HepG2 (cell line): ENCODE measurements around the gene NUDT21. TPM values are rescaled to one million over a fixed set of nuclear protein-coding genes. Genes with fewer than 3 reads are reported as not detected.

Experiments
- ATAC-seq: fragments of 200-7000 bp; cut with Tn5 transposase; 3 replicates; pipeline ENCODE4 v1.9.1; 2020; ENCODE audit warnings: mild to moderate bottlenecking, moderate library complexity
- BruUV-seq: library from RNA; stranded (reverse); fragments of 400-500 nt; replicated peaks from 2 replicates; lab custom pipeline; 2021; lab: Mats Ljungman, UMichigan
- CTCF ChIA-PET: fragments of 300-600 bp; formaldehyde crosslinking; extraction: SDS; loops from one replicate; lab custom pipeline; 2021; ENCODE audit warnings: low total read pairs, inconsistent platforms, low intra/inter-chr PET ratio; lab: Yijun Ruan, JAX
- POLR2A ChIA-PET: fragments of 350-600 bp; sonication (Branson Sonifier 250); formaldehyde crosslinking; loops from one replicate; lab custom pipeline; 2020; ENCODE audit warnings: antibody characterized with exemption, inconsistent platforms; lab: Yijun Ruan, JAX
- DNase-seq: peaks from one replicate; pipeline ENCODE4 v3.0.0-alpha.2; 2015; ENCODE audit warnings: low spot score
- FAIRE-seq: peaks from 3 replicates; lab custom pipeline; 2011; peaks lifted over from hg19 to GRCh38; lab: Jason Lieb, UNC
- H2AFZ ChIP-seq: one replicate; pipeline ENCODE4 v1.6.1; 2011; ENCODE audit warnings: low read length, inconsistent platforms
- H3K27ac ChIP-seq: fragments of 300-600 bp; 3 replicates; pipeline ENCODE4 v1.8.0; 2011; ENCODE audit warnings: mixed run types, mild to moderate bottlenecking, mixed read lengths, low read length, inconsistent platforms; ENCODE audit not compliant: insufficient read depth; ENCODE audit errors: extremely low read length
- H3K27me3 ChIP-seq, 2 experiments: fragments of 200-600 bp in 1 of 2; 2 replicates in 1 of 2; 3 replicates in 1 of 2; pipeline versions ENCODE4 v1.6.0 to v1.8.0; 2011; ENCODE audit warnings: low read length in 2 of 2, mild to moderate bottlenecking in 2 of 2, moderate library complexity in 2 of 2, inconsistent platforms in 1 of 2; ENCODE audit not compliant: insufficient read depth in 2 of 2, control insufficient read depth in 1 of 2
- H3K36me3 ChIP-seq, 2 experiments: fragments of 200-600 bp in 1 of 2; replicated peaks in 1 of 2; 2 replicates in 1 of 2; 3 replicates in 1 of 2; pipeline versions ENCODE4 v1.5.1 to v1.8.0; 2011; ENCODE audit warnings: low read length in 2 of 2, inconsistent platforms in 1 of 2; ENCODE audit not compliant: insufficient read depth in 2 of 2, control insufficient read depth in 1 of 2
- H3K4me1 ChIP-seq: 2 replicates; pipeline ENCODE4 v1.5.1; 2012; ENCODE audit warnings: low read length, inconsistent platforms; ENCODE audit not compliant: insufficient read depth
- H3K4me2 ChIP-seq: 2 replicates; pipeline ENCODE4 v1.6.0; 2011; ENCODE audit warnings: low read depth, low read length, inconsistent platforms
- H3K4me3 ChIP-seq, 3 experiments: fragments of 200-600 bp in 1 of 3; sonication (generic), shearing (Covaris generic) in 1 of 3; replicated peaks in 1 of 3; 2 replicates each; pipeline ENCODE4 v1.5.1; 2011 to 2016; ENCODE audit warnings: low read length in 3 of 3, inconsistent platforms in 2 of 3, low read depth in 2 of 3, mild to moderate bottlenecking in 2 of 3, control low read depth in 1 of 3, mixed read lengths in 1 of 3; ENCODE audit not compliant: insufficient read depth in 1 of 3
- H3K79me2 ChIP-seq: one replicate; pipeline ENCODE4 v1.6.1; 2011; ENCODE audit warnings: low read length, inconsistent platforms; ENCODE audit not compliant: insufficient read depth
- H3K9ac ChIP-seq: 2 replicates; pipeline ENCODE4 v1.6.0; 2011; ENCODE audit warnings: mild to moderate bottlenecking, low read depth, low read length, inconsistent platforms; ENCODE audit not compliant: insufficient read depth
- H3K9me3 ChIP-seq: 2 replicates; pipeline ENCODE4 v1.5.1; 2012; ENCODE audit warnings: mild to moderate bottlenecking, low read length
- H4K20me1 ChIP-seq: 2 replicates; pipeline ENCODE4 v1.6.0; 2011; ENCODE audit warnings: inconsistent platforms, mild to moderate bottlenecking, low read length, moderate library complexity; ENCODE audit not compliant: insufficient read depth
- CBX1 ChIP-seq: IDR thresholded peaks from one replicate; pipeline ENCODE4 v1.6.1; 2016; ENCODE audit warnings: antibody characterized with exemption, low read depth
- CEBPG ChIP-seq: IDR thresholded peaks from 2 replicates; pipeline ENCODE4 v1.6.1; 2016
- CSRNP2 ChIP-seq: sonication (generic); formaldehyde crosslinking; conservative IDR thresholded peaks from 2 replicates; pipeline ENCODE4 v1.8.0; 2022; ENCODE audit warnings: low read depth, missing genetic modification reagents
- HMG20A ChIP-seq: IDR thresholded peaks from 2 replicates; pipeline ENCODE4 v1.6.1; 2016; ENCODE audit warnings: borderline replicate concordance
- HNF4A ChIP-seq: sonication (generic); formaldehyde crosslinking; IDR thresholded peaks from 2 replicates; pipeline ENCODE4 v1.4.0; 2020; ENCODE audit warnings: missing genetic modification reagents
- HNF4G ChIP-seq, 2 experiments: sonication (generic) in 1 of 2; formaldehyde crosslinking in 1 of 2; IDR thresholded peaks; 2 replicates each; pipeline versions ENCODE4 v1.4.0 to v1.6.1; 2011 to 2020; ENCODE audit warnings: borderline replicate concordance in 2 of 2, low read depth in 2 of 2, mild to moderate bottlenecking in 2 of 2, low read length in 1 of 2, missing genetic modification reagents in 1 of 2, moderate library complexity in 1 of 2
- HOMEZ ChIP-seq: IDR thresholded peaks from 2 replicates; pipeline ENCODE4 v1.6.1; 2016; ENCODE audit warnings: low read depth
- HOXA3 ChIP-seq: sonication (generic); formaldehyde crosslinking; IDR thresholded peaks from 2 replicates; pipeline ENCODE4 v1.5.0; 2020; ENCODE audit warnings: missing genetic modification reagents
- KDM5A ChIP-seq: fragments of 200-600 bp; sonication (generic); IDR thresholded peaks from 2 replicates; pipeline ENCODE4 v1.7.0; 2018; ENCODE audit warnings: antibody characterized with exemption, mild to moderate bottlenecking, low read length, borderline replicate concordance
- LCORL ChIP-seq, 2 experiments: fragments of 450-650 bp in 1 of 2; sonication (generic) in 1 of 2; formaldehyde crosslinking in 1 of 2; IDR thresholded peaks; 2 replicates each; pipeline versions ENCODE4 v1.5.0 to v1.6.1; 2017 to 2020; ENCODE audit warnings: antibody characterized with exemption in 1 of 2, missing genetic modification reagents in 1 of 2
- PLSCR1 ChIP-seq: sonication (generic); formaldehyde crosslinking; IDR thresholded peaks from 2 replicates; pipeline ENCODE4 v1.5.0; 2020; ENCODE audit warnings: missing genetic modification reagents, mild to moderate bottlenecking, borderline replicate concordance
- PRDM4 ChIP-seq: sonication (generic); formaldehyde crosslinking; IDR thresholded peaks from 2 replicates; pipeline ENCODE4 v1.9.0; 2021; ENCODE audit warnings: missing genetic modification reagents, borderline replicate concordance
- SIN3A ChIP-seq: IDR thresholded peaks from 2 replicates; pipeline ENCODE4 v1.6.1; 2011; ENCODE audit warnings: low read depth, mild to moderate bottlenecking, control low read depth, low read length, borderline replicate concordance
- TARDBP ChIP-seq: sonication (generic); formaldehyde crosslinking; IDR thresholded peaks from 2 replicates; pipeline ENCODE4 v1.8.0; 2022; ENCODE audit warnings: mild to moderate bottlenecking, missing genetic modification reagents
- ZBTB26 ChIP-seq: IDR thresholded peaks from 2 replicates; pipeline ENCODE4 v1.6.1; 2016; ENCODE audit warnings: missing compliant biosample characterization, missing genetic modification reagents, borderline replicate concordance
- WGBS: methylation state at CpG from one replicate; pipeline ENCODE4 v1.1.6; 2017; ENCODE audit warnings: low lambda C conversion rate; 5-methylcytosine and 5-hydroxymethylcytosine counted together
- in situ Hi-C: cut with HindIII; loops from 2 replicates; pipeline ENCODE4 v1.10.0; 2017; ENCODE audit warnings: low pct_unique_long_range_greater_than_20kb; ENCODE audit not compliant: extremely low pct_ligation_motif_present
- intact Hi-C: fragments of 100-400 bp; cut with micrococcal nuclease; formaldehyde crosslinking; loops from one replicate; pipeline ENCODE4 v1.10.0; 2022; ENCODE audit not compliant: unreplicated experiment
- polyA plus RNA-seq, 8 experiments: library from polyadenylated mRNA; depleted of rRNA in 3 of 8; stranded (reverse) in 7 of 8; unstranded in 1 of 8; fragments of >200 nt; fragmentation: Illumina TruSeq in 4 of 8; extraction: Trizol in 4 of 8; gene quantifications; 2 replicates each; pipeline versions ENCODE4 v1.2.1 to v1.2.3, GENCODE V29; 2011 to 2016; ENCODE audit warnings: low read depth in 4 of 8, missing spikeins in 1 of 8, mixed read lengths in 1 of 8; ENCODE audit not compliant: insufficient read depth in 1 of 8
- total RNA-seq, 5 experiments: library from RNA; depleted of rRNA; stranded (reverse); fragments of >200 nt; fragmentation: Illumina TruSeq; extraction: Trizol; gene quantifications; 2 replicates each; pipeline ENCODE4 v1.2.3, GENCODE V29; 2016; ENCODE audit warnings: low read depth in 1 of 5

Gene NUDT21
- total and polyA plus RNA-seq, 2 of the 13 experiments (the other 11 are each of a cell fraction or from before 2014, with no cell fraction given), result 177 to 210 TPM

- peak overlapping the region; percentile 48 for H3K4me2 ChIP-seq
- BruUV-seq, result no TSS peak
- intact Hi-C loops (loop anchor here (2.0 to 5.0 kb wide), 2 partner anchors 14 to 44 kb away; partner anchors contain the start of genes NUDT21 and OGFOD1), in situ Hi-C loops (no loop called here)
- H4K20me1 ChIP-seq, result no peaks in the 10 kb centered on the region
- peaks cover 24% of the 10 kb centered on the region for H3K4me1 ChIP-seq
- ChIA-PET CTCF (no interaction called here), POLR2A (interaction anchor here (0.6 to 2.7 kb wide), 7 partner anchors 11 to 512 kb away, joined by 3 to 27 read pairs (median 4); partner anchors contain the start of genes NUDT21 and OGFOD1)
- H3K9ac ChIP-seq, result peak overlapping the region; percentile 29
- no peaks in the 10 kb centered on the region for H3K27me3 ChIP-seq
- peak; percentile 90 for ATAC-seq
- H3K36me3 ChIP-seq, result peaks cover 16 to 73% of the 10 kb centered on the region in 2 experiments
- H3K79me2 ChIP-seq, result no peaks in the 10 kb centered on the region
- WGBS, result 57% methylated on average over 7 of the region's 7 CpGs
- peak; percentile 55 for FAIRE-seq
- H2AFZ ChIP-seq, result no peak overlapping the region
- peak overlapping the region; percentile 72 for H3K27ac ChIP-seq
- H3K4me3 ChIP-seq, result no peak overlapping the region
- no peaks in the 10 kb centered on the region for H3K9me3 ChIP-seq
- DNase-seq, result peak; percentile 75
- TF ChIP-seq SIN3A (no peak), PRDM4 (CRISPR knock-in tag) (no peak), PLSCR1 (CRISPR knock-in tag) (no peak), HNF4A (CRISPR knock-in tag) (peak; percentile 80), CBX1 (no peak), CSRNP2 (CRISPR knock-in tag) (no peak), HOXA3 (CRISPR knock-in tag) (peak; percentile 32; the same call in 1 of the 2 replicates), TARDBP (CRISPR knock-in tag) (0 out of 2 replicates have a peak, but pooled peaks have one; percentile 14), HOMEZ (CRISPR knock-in tag) (no peak), CEBPG (CRISPR knock-in tag) (no peak), LCORL (IDR thresholded peaks at IDR 0.05) (no peak), LCORL (CRISPR knock-in tag; IDR thresholded peaks at IDR 0.05) (peak; percentile 33; the same call in 1 of the 2 replicates), ZBTB26 (CRISPR knock-in tag) (no peak), KDM5A (no peak), HMG20A (CRISPR knock-in tag) (no peak), HNF4G (IDR thresholded peaks at IDR 0.05; ENCODE audit: borderline replicate concordance, low read depth, low read length) (no peak), HNF4G (CRISPR knock-in tag; IDR thresholded peaks at IDR 0.05; ENCODE audit: borderline replicate concordance, low read depth) (peak; percentile 18; the same call in 1 of the 2 replicates)
Observed at GRCh38 chr16:56408379-56409098, 42.6 kb downstream of the NUDT21 start.
